Duodenal mucosa (tissue), 2 donors: Measurements from ENCODE around the gene ADPRH.
"Not testable (repeated sequence)": the region's sequence is repeated elsewhere in the genome, so short reads cannot be mapped to it uniquely, and the experiment has no call there.

Experiments
- H3K27ac ChIP-seq: one replicate; pipeline ENCODE4 v1.7.0; 2013; ENCODE audit warnings: low read depth, low read length
- H3K27me3 ChIP-seq, 2 donors: one replicate each; pipeline ENCODE4 v1.7.0; 2013; ENCODE audit warnings: low read length in 2 of 2, control low read depth in 1 of 2; ENCODE audit not compliant: insufficient read depth in 2 of 2, control insufficient read depth in 1 of 2
- H3K36me3 ChIP-seq, 2 donors: one replicate each; pipeline ENCODE4 v1.7.0; 2013; ENCODE audit warnings: low read length in 2 of 2, control low read depth in 1 of 2; ENCODE audit not compliant: insufficient read depth in 2 of 2, control insufficient read depth in 1 of 2
- H3K4me1 ChIP-seq, 2 donors: one replicate each; pipeline ENCODE4 v1.7.0; 2013; ENCODE audit warnings: low read length in 2 of 2, control low read depth in 1 of 2; ENCODE audit not compliant: insufficient read depth in 2 of 2, control insufficient read depth in 1 of 2
- H3K4me3 ChIP-seq, 2 donors: one replicate each; pipeline ENCODE4 v1.7.0; 2013; ENCODE audit warnings: low read length in 2 of 2, low read depth in 1 of 2
- H3K9ac ChIP-seq, 2 donors: one replicate each; pipeline ENCODE4 v1.7.0; 2013; ENCODE audit warnings: low read length in 2 of 2, low read depth in 1 of 2
- H3K9me3 ChIP-seq, 2 donors: one replicate each; pipeline ENCODE4 v1.7.0; 2013; ENCODE audit warnings: low read length in 2 of 2, control low read depth in 1 of 2; ENCODE audit not compliant: control insufficient read depth in 1 of 2

The ADPRH gene

DNA sequence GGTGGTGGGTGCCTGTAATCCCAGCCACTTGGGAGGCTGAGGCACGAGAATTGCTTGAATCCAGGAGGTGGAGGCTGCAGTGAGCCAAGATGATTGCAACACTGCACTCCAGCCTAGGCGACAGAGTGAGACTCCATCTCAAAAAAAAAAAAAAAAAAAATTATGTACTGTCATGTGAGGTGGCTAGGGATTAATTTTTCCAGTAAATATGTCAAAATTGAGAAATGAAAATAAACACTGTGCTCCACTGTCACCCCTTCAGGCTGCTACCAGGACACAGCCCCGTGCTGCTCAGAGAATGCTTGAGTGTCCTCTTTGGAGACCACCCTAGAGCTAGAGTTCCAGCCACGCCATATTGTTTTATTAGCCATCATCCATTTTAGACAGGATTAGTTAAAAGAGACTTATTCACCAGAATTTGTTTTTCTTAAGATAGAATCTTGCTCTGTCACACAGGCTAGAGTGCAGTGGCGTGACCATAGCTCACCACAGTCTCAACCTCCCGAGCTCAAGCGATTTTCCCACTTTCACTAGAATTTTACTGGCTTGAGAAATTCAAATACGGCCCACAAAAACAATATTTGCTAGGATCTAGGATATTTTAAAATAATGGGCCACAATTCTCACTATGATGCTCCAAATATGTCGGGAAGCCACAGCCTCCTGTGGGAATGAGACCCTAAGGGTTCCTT, 20.5 kb upstream of the ADPRH start:
- no peaks in the 10 kb centered on the region for H3K27me3 ChIP-seq
- H3K9me3 ChIP-seq: no peaks in the 10 kb centered on the region
- H3K9ac ChIP-seq: no peak overlapping the region
- no peak overlapping the region for H3K27ac ChIP-seq
- H3K4me3 ChIP-seq: no peak overlapping the region
- no peaks in the 10 kb centered on the region for H3K36me3 ChIP-seq
- no peaks in the 10 kb centered on the region for H3K4me1 ChIP-seq

DNA sequence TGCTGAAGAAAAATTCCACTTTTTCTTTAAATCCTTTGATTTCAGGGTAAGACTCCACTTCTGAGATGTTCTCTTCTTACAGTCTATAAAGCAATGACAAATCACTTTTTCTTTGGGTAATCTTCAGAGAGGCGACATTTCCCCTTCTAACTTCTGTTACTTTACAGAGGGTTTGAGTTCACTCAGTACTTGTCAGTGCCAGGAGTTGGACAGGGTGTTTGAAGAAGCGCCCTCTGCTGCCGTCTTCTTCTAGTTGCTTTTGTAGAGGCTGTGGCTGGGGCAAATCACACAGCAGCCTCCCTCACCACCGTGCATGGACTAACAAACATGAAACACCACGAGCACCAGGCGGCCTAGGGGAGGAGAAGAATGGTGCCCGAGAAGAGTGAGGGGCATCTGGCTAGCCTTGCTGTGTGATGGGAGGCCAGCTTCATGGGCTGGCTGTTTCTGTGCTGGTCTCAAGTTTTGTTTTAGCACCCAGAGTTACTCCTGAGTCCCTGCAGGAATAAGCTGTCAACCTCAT, 19.8 kb upstream of the ADPRH start, which contains the start of gene CD80:
TSS of gene CD80 (minus strand) at position 174 of the 523 bp plus-strand sequence. CDS start 1,886 bp downstream, outside the sequence.
- H3K9ac ChIP-seq: no peak within 1 kb of the TSS
- H3K27ac ChIP-seq: no peak within 1 kb of the TSS
- no peaks in the 10 kb centered on the region for H3K9me3 ChIP-seq
- no peak within 1 kb of the TSS for H3K4me3 ChIP-seq
- H3K27me3 ChIP-seq: no peaks in the 10 kb centered on the region
- no peaks in the 10 kb centered on the region for H3K36me3 ChIP-seq
- no peaks in the 10 kb centered on the region for H3K4me1 ChIP-seq

DNA sequence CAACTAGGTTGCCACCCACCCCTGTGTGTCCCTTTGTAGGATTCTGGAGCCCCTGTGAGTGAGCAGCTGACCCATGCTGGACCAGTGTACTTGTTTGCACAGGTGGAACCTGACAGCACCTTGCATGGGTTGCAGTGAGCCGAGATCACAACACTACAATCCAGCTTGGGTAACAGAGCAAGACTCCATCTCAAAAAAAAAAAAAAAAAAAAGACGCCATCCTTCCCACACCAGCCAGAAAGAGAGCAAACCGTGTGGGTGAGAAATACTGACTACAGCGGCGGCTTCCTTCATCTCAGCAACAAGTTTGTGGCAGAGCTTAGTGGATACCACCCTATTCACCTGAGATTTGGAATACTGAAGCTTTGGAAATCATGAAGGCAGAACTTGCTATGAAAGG, 19.1 kb upstream of the ADPRH start:
- Histone ChIP-seq H3K9ac (no peak overlapping the region), H3K4me3 (no peak overlapping the region), H3K27me3 (no peaks in the 10 kb centered on the region), H3K27ac (no peak overlapping the region), H3K9me3 (no peaks in the 10 kb centered on the region), H3K36me3 (no peaks in the 10 kb centered on the region), H3K4me1 (no peaks in the 10 kb centered on the region)

DNA sequence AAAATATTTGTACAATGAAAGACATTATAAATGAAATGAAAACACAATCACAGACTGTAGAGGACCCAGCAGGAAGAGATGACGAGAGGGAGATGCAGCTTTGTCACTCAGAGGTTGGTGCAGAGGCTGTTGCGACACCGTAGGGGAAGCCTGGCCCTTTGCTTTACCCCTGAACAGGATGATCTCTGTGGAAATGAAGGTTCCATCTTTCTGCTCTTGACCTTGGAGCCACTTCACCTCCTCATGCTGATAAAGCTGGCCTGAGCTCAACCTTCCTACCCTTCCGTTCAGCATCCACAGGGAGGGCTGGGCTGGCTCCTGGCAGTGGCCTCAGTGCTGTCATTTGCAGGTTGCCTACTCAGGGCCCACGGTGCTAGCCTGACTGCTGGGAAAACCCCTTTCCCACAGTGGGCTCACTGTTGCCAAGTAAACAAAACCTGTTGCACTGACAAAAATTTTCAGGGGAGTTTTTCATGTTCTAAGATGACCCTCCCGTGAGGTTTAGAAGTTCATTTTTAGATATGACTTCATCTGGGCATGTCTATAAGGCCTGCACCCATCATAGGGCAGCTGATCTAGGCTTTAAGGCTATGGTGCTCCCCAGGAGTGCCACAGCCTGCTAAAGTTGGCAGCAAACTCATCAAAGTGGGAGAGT, 16.9 kb upstream of the ADPRH start:
- no peak overlapping the region for H3K9ac ChIP-seq
- no peaks in the 10 kb centered on the region for H3K36me3 ChIP-seq
- no peak overlapping the region for H3K27ac ChIP-seq

DNA sequence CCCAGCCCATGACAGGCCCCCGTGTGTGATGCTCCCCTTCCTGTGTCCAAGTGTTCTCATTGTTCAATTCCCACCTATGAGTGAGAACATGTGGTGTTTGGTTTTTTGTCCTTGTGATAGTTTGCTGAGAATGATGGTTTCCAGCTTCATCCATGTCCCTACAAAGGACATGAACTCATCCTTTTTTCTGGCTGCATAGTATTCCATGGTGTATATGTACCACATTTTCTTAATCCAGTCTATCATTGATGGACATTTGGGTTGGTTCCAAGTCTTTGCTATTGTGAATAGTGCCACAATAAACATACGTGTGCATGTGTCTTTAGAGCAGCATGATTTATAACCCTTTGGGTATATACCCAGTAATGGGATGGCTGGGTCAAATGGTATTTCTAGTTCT, 16.0 kb upstream of the ADPRH start:
- H3K4me1 ChIP-seq, H3K27me3 ChIP-seq, H3K9me3 ChIP-seq, H3K4me3 ChIP-seq, H3K9ac ChIP-seq, H3K27ac ChIP-seq, H3K36me3 ChIP-seq: not testable (repeated sequence)

More for the DNA sequence above, 16.9 kb upstream of the ADPRH start:
- H3K9me3 ChIP-seq: no peaks in the 10 kb centered on the region
- no peaks in the 10 kb centered on the region for H3K27me3 ChIP-seq
- H3K4me3 ChIP-seq: no peak overlapping the region
- H3K4me1 ChIP-seq: no peaks in the 10 kb centered on the region

DNA sequence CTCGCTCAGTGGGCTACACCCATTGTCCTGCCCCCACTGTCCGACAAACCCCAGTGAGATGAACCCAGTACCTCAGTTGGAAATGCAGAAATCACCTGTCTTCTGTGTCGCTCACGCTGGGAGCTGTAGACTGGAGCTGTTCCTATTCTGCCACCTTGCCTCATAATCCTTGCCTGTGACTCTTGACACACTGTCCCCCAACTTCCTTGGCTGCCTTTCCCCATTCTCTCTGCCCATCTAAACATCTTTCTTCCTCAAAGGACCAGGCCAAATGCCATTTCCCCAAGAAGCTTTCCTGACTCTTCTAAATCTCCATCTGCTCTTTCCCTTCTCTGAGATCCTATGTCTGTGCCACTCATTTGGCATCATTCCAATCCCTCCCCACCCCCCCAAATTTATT, 10.1 kb upstream of the ADPRH start:
- H3K4me1 ChIP-seq: no peaks in the 10 kb centered on the region
- no peaks in the 10 kb centered on the region for H3K9me3 ChIP-seq
- H3K9ac ChIP-seq: no peak overlapping the region
- no peak overlapping the region for H3K4me3 ChIP-seq
- no peaks in the 10 kb centered on the region for H3K27me3 ChIP-seq
- H3K27ac ChIP-seq: no peak overlapping the region
- H3K36me3 ChIP-seq: no peaks in the 10 kb centered on the region

DNA sequence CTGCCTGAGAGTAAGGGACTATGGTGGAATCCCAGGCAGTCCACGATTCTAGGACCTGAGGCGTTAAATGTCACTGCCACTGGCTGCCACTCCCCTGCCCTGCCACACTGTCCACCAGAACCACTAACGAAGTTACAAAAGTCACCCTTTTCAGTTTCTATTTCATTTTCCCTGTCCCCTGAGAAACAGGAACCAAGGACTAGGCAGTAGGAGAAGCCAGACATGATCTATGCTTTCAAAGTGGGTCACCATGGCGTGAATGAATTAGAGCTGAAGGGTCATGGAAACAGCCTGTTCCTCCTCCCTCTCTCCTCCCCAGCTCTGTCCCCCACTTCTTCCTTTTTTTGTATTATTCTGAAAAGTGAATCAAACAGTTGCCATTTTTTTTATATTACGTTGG, 9.1 kb upstream of the ADPRH start:
- no peaks in the 10 kb centered on the region for H3K36me3 ChIP-seq
- H3K9me3 ChIP-seq: no peaks in the 10 kb centered on the region
- H3K27ac ChIP-seq: no peak overlapping the region
- H3K9ac ChIP-seq: no peak overlapping the region
- H3K4me1 ChIP-seq: no peaks in the 10 kb centered on the region
- no peak overlapping the region for H3K4me3 ChIP-seq
- H3K27me3 ChIP-seq: no peaks in the 10 kb centered on the region

DNA sequence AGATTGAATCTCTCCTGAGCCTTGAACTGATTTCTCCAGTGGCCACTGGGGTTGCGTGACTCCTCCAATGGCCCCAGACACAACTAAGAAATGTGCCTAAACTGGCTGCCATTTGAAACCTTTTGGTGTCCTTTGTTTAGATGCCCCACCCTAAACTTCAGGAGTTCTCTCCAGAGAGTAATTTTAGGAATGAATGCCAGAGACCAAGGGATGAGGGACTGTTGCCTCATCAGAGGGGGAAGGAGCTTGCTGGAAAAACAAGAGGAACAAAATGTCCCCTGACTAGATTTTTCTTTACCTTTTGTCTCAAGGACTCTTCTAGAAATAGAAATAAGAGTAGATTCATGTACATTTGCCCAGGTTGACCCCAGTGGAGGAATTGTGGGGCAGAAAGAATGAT, 8.1 kb upstream of the ADPRH start:
- no peaks in the 10 kb centered on the region for H3K27me3 ChIP-seq
- H3K27ac ChIP-seq: no peak overlapping the region
- no peak overlapping the region for H3K4me3 ChIP-seq
- H3K9ac ChIP-seq: no peak overlapping the region
- H3K36me3 ChIP-seq: no peaks in the 10 kb centered on the region
- H3K4me1 ChIP-seq: no peaks in the 10 kb centered on the region
- H3K9me3 ChIP-seq: no peaks in the 10 kb centered on the region

DNA sequence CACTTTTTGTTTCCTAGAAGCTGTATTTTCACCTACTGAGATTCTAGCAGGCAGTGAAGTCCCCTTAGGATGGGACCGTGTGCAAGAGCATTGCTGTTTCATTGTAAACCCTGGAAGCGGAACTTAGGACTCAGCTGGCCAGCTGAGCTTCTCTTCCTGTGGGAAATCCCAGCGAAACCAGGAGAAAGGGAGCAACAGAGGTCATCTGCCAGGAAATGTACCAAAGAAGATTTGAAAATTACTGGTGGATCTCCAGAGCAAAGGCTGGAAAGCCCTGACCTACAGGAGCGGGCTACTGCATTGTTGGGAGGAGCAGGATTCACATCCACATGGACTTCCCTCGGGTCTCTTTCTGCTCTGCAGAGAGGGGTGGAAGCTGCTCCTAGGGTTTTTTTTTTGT, 7.6 kb upstream of the ADPRH start:
- no peak overlapping the region for H3K27ac ChIP-seq
- no peaks in the 10 kb centered on the region for H3K27me3 ChIP-seq
- no peaks in the 10 kb centered on the region for H3K36me3 ChIP-seq
- H3K4me3 ChIP-seq: no peak overlapping the region
- H3K9me3 ChIP-seq: no peaks in the 10 kb centered on the region
- H3K4me1 ChIP-seq: no peaks in the 10 kb centered on the region
- H3K9ac ChIP-seq: no peak overlapping the region

DNA sequence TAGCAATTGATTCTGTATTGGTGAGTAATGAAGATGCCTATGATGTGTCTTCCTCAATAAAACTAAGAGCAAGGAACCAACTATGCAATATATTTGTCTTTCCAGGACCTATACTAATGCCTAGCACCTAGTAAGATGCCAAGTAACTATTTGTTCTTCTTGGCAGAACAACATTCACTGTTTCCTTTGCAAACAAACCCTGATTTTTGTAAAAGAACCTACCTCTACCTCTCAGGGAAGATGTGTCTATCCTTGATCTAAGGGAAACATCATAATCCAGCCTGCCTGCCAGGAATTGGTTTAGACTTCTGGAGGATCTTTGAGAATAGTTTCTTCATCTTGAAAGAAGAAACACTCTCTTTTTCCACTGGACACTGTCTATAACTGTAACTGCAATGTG, 3.8 kb upstream of the ADPRH start:
- H3K4me1 ChIP-seq: peaks cover 3 to 4% of the 10 kb centered on the region in 2 donors
- H3K9me3 ChIP-seq: no peaks in the 10 kb centered on the region
- H3K9ac ChIP-seq: no peak overlapping the region
- no peak overlapping the region for H3K27ac ChIP-seq
- H3K4me3 ChIP-seq: no peak overlapping the region
- H3K36me3 ChIP-seq: no peaks in the 10 kb centered on the region
- H3K27me3 ChIP-seq: no peaks in the 10 kb centered on the region
